IMR-90 (cell line): Measurements from ENCODE around the gene ITGB2.

Source experiments
- CEBPB ChIP-seq: IDR thresholded peaks from 2 replicates; pipeline ENCODE4 v1.6.1; 2012; ENCODE audit warnings: low read depth, low read length, improper control_type of control experiment
- CHD1 ChIP-seq: IDR thresholded peaks from 2 replicates; pipeline ENCODE4 v1.6.1; 2012; ENCODE audit warnings: low read depth, low read length, improper control_type of control experiment
- CTCF ChIP-seq: conservative IDR thresholded peaks from 2 replicates; pipeline ENCODE4 v1.5.1; 2012; ENCODE audit warnings: mild to moderate bottlenecking, low read depth, low read length, improper control_type of control experiment
- ELK1 ChIP-seq: fragments of 150-350 bp; IDR thresholded peaks from 2 replicates; pipeline ENCODE4 v1.6.1; 2016; ENCODE audit warnings: low read depth, mild to moderate bottlenecking, low read length, moderate library complexity, borderline replicate concordance
- POLR2A ChIP-seq: IDR thresholded peaks from 2 replicates; pipeline ENCODE4 v1.6.1; 2012; ENCODE audit warnings: mild to moderate bottlenecking, low read depth, low read length
- RAD21 ChIP-seq: IDR thresholded peaks from 2 replicates; pipeline ENCODE4 v1.6.1; 2012; ENCODE audit warnings: low read length, improper control_type of control experiment
- SMC3 ChIP-seq: fragments of 150-350 bp; IDR thresholded peaks from 2 replicates; pipeline ENCODE4 v1.6.1; 2016; ENCODE audit warnings: low read depth, mild to moderate bottlenecking, antibody characterized with exemption, low read length, moderate library complexity

- TF ChIP-seq CTCF: no peak
- TF ChIP-seq SMC3: no peak
- TF ChIP-seq CHD1: no peak
- no peak for TF ChIP-seq POLR2A
- TF ChIP-seq RAD21: no peak
- TF ChIP-seq CEBPB: no peak
- TF ChIP-seq ELK1: no peak
Observed at GRCh38 chr21:44934276-44934675, 13.6 kb upstream of the ITGB2 start.
